HepG2 (cell line): Measurements from ENCODE around the gene NPPA. TPM values are rescaled to one million over a fixed set of nuclear protein-coding genes. Genes with fewer than 3 reads are reported as not detected.
A peak's percentile ranks its signal among the peaks of the same experiment; 100 is the strongest.

Experiments
- ARNT2 ChIP-seq: sonication (generic); formaldehyde crosslinking; IDR thresholded peaks from 2 replicates; pipeline ENCODE4 v1.8.0; 2022; ENCODE audit warnings: mild to moderate bottlenecking, low read depth, missing genetic modification reagents, moderate library complexity
- FOXA1 ChIP-seq, 2 experiments: fragments of 450-650 bp in 1 of 2; sonication (generic) in 1 of 2; formaldehyde crosslinking in 1 of 2; IDR thresholded peaks; 2 replicates each; pipeline versions ENCODE4 v1.4.0 to v1.6.1; 2016 to 2020; ENCODE audit warnings: missing genetic modification reagents in 1 of 2
- GABPB1 ChIP-seq: IDR thresholded peaks from 2 replicates; pipeline ENCODE4 v1.6.1; 2016; ENCODE audit warnings: mild to moderate bottlenecking, missing genetic modification reagents, moderate library complexity, missing compliant biosample characterization
- HNRNPUL1 ChIP-seq: fragments of 200-400 bp; formaldehyde crosslinking; IDR thresholded peaks from 2 replicates; pipeline ENCODE4 v1.6.1; 2017; ENCODE audit warnings: low read depth, mild to moderate bottlenecking, low read length, moderate library complexity
- MTF1 ChIP-seq: sonication (generic); formaldehyde crosslinking; IDR thresholded peaks from 2 replicates; pipeline ENCODE4 v1.5.0; 2020; ENCODE audit warnings: missing genetic modification reagents
- NR2F2 ChIP-seq: IDR thresholded peaks from 2 replicates; pipeline ENCODE4 v1.6.1; 2012; ENCODE audit warnings: low read depth, inconsistent platforms, borderline replicate concordance
- SAP130 ChIP-seq: IDR thresholded peaks from 2 replicates; pipeline ENCODE4 v1.6.1; 2016; ENCODE audit warnings: low read depth
- SOX13 ChIP-seq, 3 experiments: fragments of 450-650 bp in 1 of 3; sonication (generic) in 1 of 3; formaldehyde crosslinking in 1 of 3; IDR thresholded peaks in 2 of 3; conservative IDR thresholded peaks in 1 of 3; 2 replicates each; pipeline versions ENCODE4 v1.5.0 to v1.6.1; 2016 to 2020; ENCODE audit warnings: antibody characterized with exemption in 1 of 3, mild to moderate bottlenecking in 1 of 3, missing compliant biosample characterization in 1 of 3, missing genetic modification reagents in 1 of 3, moderate library complexity in 1 of 3
- ZIK1 ChIP-seq: sonication (generic); formaldehyde crosslinking; IDR thresholded peaks from 2 replicates; pipeline ENCODE4 v1.5.0; 2020; ENCODE audit warnings: mild to moderate bottlenecking, low read depth, missing genetic modification reagents, borderline replicate concordance
- polyA plus RNA-seq, 8 experiments: library from polyadenylated mRNA; depleted of rRNA in 3 of 8; stranded (reverse) in 7 of 8; unstranded in 1 of 8; fragments of >200 nt; fragmentation: Illumina TruSeq in 4 of 8; extraction: Trizol in 4 of 8; gene quantifications; 2 replicates each; pipeline versions ENCODE4 v1.2.1 to v1.2.3, GENCODE V29; 2011 to 2016; ENCODE audit warnings: low read depth in 4 of 8, missing spikeins in 1 of 8, mixed read lengths in 1 of 8; ENCODE audit not compliant: insufficient read depth in 1 of 8
- total RNA-seq, 5 experiments: library from RNA; depleted of rRNA; stranded (reverse); fragments of >200 nt; fragmentation: Illumina TruSeq; extraction: Trizol; gene quantifications; 2 replicates each; pipeline ENCODE4 v1.2.3, GENCODE V29; 2016; ENCODE audit warnings: low read depth in 1 of 5
- TF ChIP-seq, protein P1 (sequence below): IDR thresholded peaks from 2 replicates; pipeline ENCODE4 v1.6.1; 2016
- TF ChIP-seq, protein P2 (sequence below): sonication (generic); formaldehyde crosslinking; IDR thresholded peaks from 2 replicates; pipeline ENCODE4 v1.5.1; 2020; ENCODE audit warnings: mild to moderate bottlenecking, missing genetic modification reagents
- TF ChIP-seq, protein P3 (sequence below): sonication (generic); formaldehyde crosslinking; IDR thresholded peaks from 2 replicates; pipeline ENCODE4 v1.4.0; 2020; ENCODE audit warnings: missing genetic modification reagents
- TF ChIP-seq, protein P4 (sequence below), 2 experiments: sonication (generic) in 1 of 2; formaldehyde crosslinking in 1 of 2; IDR thresholded peaks; 2 replicates each; pipeline versions ENCODE4 v1.6.1 to v1.9.0; 2014 to 2022; ENCODE audit warnings: antibody characterized with exemption in 1 of 2, borderline replicate concordance in 1 of 2, inconsistent platforms in 1 of 2, low read depth in 1 of 2, missing genetic modification reagents in 1 of 2

NPPA gene
- total and polyA plus RNA-seq, 2 of the 13 experiments (the other 11 are each of a cell fraction or from before 2014, with no cell fraction given) = not detected

DNA sequence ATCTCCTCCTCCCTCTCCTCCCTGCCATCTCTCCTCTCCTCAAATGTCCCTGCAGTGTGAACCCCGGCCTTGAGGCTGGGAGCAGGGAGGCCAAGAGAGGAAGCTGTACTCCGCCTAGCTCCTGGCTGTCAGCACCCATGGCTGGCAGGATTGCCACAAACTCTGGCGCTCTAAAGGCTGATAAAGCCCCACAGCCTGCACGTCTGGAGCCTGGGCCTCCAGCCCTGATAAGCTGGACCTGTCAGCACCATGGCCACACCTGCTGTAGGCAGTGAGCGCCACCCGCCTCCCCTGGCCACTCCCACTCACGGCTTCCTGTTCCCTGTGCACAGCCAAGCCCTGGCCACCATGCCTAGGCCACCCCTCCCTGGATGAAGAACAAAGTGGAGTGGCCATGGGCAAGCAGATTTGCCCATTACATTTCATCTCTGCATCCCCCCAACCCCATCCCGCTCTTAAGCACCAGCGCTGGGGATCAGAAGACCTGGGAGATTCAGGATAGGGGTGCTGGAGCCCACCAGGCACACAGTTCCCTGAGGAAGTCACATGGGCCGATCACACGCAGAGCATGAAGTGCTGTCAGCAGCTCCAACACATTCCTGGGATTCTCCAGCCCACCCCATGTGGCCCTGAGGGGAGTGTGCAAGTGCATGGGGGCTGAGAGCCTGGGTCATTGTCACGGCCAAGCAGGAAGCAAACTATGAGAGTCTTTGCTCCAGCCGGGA is 35.4 kb upstream of the NPPA start (continued):
- TF ChIP-seq SOX13 (IDR thresholded peaks at IDR 0.05) = no peak
- TF ChIP-seq SOX13 (CRISPR knock-in tag; conservative IDR thresholded peaks at IDR 0.05 in 1 of 2, IDR thresholded peaks at IDR 0.05 in 1 of 2) = 0 out of 4 replicates have a peak, but pooled peaks of 1 of the 2 experiments have one; percentile 4
- TF ChIP-seq HNRNPUL1 = no peak
- TF ChIP-seq, protein P1, sequence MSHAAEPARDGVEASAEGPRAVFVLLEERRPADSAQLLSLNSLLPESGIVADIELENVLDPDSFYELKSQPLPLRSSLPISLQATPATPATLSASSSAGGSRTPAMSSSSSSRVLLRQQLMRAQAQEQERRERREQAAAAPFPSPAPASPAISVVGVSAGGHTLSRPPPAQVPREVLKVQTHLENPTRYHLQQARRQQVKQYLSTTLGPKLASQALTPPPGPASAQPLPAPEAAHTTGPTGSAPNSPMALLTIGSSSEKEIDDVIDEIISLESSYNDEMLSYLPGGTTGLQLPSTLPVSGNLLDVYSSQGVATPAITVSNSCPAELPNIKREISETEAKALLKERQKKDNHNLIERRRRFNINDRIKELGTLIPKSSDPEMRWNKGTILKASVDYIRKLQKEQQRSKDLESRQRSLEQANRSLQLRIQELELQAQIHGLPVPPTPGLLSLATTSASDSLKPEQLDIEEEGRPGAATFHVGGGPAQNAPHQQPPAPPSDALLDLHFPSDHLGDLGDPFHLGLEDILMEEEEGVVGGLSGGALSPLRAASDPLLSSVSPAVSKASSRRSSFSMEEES (CRISPR knock-in tag) = no peak; the same call in 1 of the 2 replicates
- no peak for TF ChIP-seq ARNT2 (CRISPR knock-in tag)
- TF ChIP-seq, protein P2, sequence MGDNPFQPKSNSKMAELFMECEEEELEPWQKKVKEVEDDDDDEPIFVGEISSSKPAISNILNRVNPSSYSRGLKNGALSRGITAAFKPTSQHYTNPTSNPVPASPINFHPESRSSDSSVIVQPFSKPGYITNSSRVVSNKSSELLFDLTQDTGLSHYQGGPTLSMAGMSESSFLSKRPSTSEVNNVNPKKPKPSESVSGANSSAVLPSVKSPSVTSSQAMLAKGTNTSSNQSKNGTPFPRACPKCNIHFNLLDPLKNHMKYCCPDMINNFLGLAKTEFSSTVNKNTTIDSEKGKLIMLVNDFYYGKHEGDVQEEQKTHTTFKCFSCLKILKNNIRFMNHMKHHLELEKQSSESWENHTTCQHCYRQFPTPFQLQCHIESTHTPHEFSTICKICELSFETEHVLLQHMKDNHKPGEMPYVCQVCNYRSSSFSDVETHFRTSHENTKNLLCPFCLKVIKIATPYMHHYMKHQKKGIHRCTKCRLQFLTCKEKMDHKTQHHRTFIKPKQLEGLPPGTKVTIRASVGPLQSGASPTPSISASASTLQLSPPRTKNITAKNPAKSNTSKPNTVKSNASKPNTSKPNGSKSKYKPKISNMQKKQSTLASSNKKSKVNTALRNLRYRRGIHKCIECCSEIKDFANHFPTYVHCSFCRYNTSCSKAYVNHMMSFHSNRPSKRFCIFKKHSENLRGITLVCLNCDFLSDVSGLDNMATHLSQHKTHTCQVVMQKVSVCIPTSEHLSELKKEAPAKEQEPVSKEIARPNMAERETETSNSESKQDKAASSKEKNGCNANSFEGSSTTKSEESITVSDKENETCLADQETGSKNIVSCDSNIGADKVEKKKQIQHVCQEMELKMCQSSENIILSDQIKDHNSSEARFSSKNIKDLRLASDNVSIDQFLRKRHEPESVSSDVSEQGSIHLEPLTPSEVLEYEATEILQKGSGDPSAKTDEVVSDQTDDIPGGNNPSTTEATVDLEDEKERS (CRISPR knock-in tag) = no peak
- TF ChIP-seq NR2F2 = no peak
- TF ChIP-seq, protein P3, sequence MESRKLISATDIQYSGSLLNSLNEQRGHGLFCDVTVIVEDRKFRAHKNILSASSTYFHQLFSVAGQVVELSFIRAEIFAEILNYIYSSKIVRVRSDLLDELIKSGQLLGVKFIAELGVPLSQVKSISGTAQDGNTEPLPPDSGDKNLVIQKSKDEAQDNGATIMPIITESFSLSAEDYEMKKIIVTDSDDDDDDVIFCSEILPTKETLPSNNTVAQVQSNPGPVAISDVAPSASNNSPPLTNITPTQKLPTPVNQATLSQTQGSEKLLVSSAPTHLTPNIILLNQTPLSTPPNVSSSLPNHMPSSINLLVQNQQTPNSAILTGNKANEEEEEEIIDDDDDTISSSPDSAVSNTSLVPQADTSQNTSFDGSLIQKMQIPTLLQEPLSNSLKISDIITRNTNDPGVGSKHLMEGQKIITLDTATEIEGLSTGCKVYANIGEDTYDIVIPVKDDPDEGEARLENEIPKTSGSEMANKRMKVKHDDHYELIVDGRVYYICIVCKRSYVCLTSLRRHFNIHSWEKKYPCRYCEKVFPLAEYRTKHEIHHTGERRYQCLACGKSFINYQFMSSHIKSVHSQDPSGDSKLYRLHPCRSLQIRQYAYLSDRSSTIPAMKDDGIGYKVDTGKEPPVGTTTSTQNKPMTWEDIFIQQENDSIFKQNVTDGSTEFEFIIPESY (CRISPR knock-in tag) = no peak
- TF ChIP-seq MTF1 (CRISPR knock-in tag) = no peak
- TF ChIP-seq ZIK1 (CRISPR knock-in tag) = no peak
- TF ChIP-seq FOXA1 (IDR thresholded peaks at IDR 0.05) = no peak
- no peak for TF ChIP-seq FOXA1 (CRISPR knock-in tag; IDR thresholded peaks at IDR 0.05)
- peak; percentile 40 for TF ChIP-seq GABPB1 (CRISPR knock-in tag)
- TF ChIP-seq, protein P4, sequence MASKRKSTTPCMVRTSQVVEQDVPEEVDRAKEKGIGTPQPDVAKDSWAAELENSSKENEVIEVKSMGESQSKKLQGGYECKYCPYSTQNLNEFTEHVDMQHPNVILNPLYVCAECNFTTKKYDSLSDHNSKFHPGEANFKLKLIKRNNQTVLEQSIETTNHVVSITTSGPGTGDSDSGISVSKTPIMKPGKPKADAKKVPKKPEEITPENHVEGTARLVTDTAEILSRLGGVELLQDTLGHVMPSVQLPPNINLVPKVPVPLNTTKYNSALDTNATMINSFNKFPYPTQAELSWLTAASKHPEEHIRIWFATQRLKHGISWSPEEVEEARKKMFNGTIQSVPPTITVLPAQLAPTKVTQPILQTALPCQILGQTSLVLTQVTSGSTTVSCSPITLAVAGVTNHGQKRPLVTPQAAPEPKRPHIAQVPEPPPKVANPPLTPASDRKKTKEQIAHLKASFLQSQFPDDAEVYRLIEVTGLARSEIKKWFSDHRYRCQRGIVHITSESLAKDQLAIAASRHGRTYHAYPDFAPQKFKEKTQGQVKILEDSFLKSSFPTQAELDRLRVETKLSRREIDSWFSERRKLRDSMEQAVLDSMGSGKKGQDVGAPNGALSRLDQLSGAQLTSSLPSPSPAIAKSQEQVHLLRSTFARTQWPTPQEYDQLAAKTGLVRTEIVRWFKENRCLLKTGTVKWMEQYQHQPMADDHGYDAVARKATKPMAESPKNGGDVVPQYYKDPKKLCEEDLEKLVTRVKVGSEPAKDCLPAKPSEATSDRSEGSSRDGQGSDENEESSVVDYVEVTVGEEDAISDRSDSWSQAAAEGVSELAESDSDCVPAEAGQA (IDR thresholded peaks at IDR 0.05; ENCODE audit: low read depth) = no peak
- TF ChIP-seq, protein P4 (CRISPR knock-in tag; IDR thresholded peaks at IDR 0.05; ENCODE audit: borderline replicate concordance) = no peak
- TF ChIP-seq SAP130 (CRISPR knock-in tag) = no peak; the same call in 1 of the 2 replicates
